ENCODE data around the gene TRIM7. TPM values are rescaled to one million over a fixed set of nuclear protein-coding genes. Genes with fewer than 3 reads are reported as not detected.
A peak's percentile ranks its signal among the peaks of the same experiment; 100 is the strongest.

Gene TRIM7
- total RNA-seq, 6 experiments from 2014 or later = 0.07 to 1.4 (median 0.26) TPM; not detected in 1

- peak; percentile 86 to 90 (median 88) for DNase-seq
- peak; percentile 66 to 83 (median 75) for ATAC-seq
- Histone ChIP-seq H3K27ac (peak within 1 kb of the TSS; percentile 73 to 93 (median 87)), H3K4me3 (peak within 1 kb of the TSS; percentile 82 to 94 (median 91)), H3K36me3 (peaks cover 11 to 34% (median 26%) of the 10 kb centered on the region in 4 donors), H3K9me3 (no peaks in the 10 kb centered on the region), H3K27me3 (no peaks in the 10 kb centered on the region), H3K4me1 (peaks cover 0 to 39% (median 13%) of the 10 kb centered on the region in 4 donors)
- intact Hi-C loops (cut with DNase I) = no loop called here
- no peak for TF ChIP-seq CTCF (IDR thresholded peaks at IDR 0.05)
- peak; percentile 68 for TF ChIP-seq POLR2A (IDR thresholded peaks at IDR 0.05)
- WGBS (ENCODE audit: insufficient coverage, low coverage, low lambda C conversion rate, missing lambda C conversion rate) = 0% methylated on average over 38 of the region's 50 CpGs
Observed at GRCh38 chr5:181243564-181244343, 38.8 kb upstream of the TRIM7 start, which contains the start of gene RACK1. Gene RACK1 (minus strand): TSS chr5:181243906. CDS start chr5:181243800, 106 bp downstream.

GRCh38 chr5:181243018-181243563 is 38.1 kb upstream of the TRIM7 start:
- peak overlapping the region; percentile 73 to 93 (median 87) for H3K27ac ChIP-seq
- intact Hi-C loops (cut with DNase I) = no loop called here
- TF ChIP-seq POLR2A (IDR thresholded peaks at IDR 0.05) = no peak
- TF ChIP-seq CTCF (IDR thresholded peaks at IDR 0.05) = no peak
- peaks cover 17 to 41% (median 33%) of the 10 kb centered on the region in 4 donors for H3K36me3 ChIP-seq
- ATAC-seq (peak in 3 of 4 donors; percentile 0 to 1 (median 0)), DNase-seq (no peak)
- peaks cover 0 to 35% (median 13%) of the 10 kb centered on the region in 4 donors for H3K4me1 ChIP-seq
- H3K4me3 ChIP-seq = peak overlapping the region; percentile 82 to 94 (median 91)
- H3K9me3 ChIP-seq = no peaks in the 10 kb centered on the region
- H3K27me3 ChIP-seq = no peaks in the 10 kb centered on the region
- WGBS (ENCODE audit: insufficient coverage, low coverage, low lambda C conversion rate, missing lambda C conversion rate) = 2% methylated on average over 13 of the region's 25 CpGs

- Histone ChIP-seq H3K27me3 (no peaks in the 10 kb centered on the region), H3K4me1 (peaks cover 0 to 30% (median 13%) of the 10 kb centered on the region in 4 donors), H3K9me3 (no peaks in the 10 kb centered on the region), H3K36me3 (peaks cover 26 to 51% (median 43%) of the 10 kb centered on the region in 4 donors), H3K4me3 (peak overlapping the region; percentile 82 to 94 (median 91)), H3K27ac (peak overlapping the region in 2 of 3 donors; percentile 73 to 87)
- intact Hi-C loops (cut with DNase I) = no loop called here
- TF ChIP-seq CTCF (IDR thresholded peaks at IDR 0.05) (no peak), POLR2A (IDR thresholded peaks at IDR 0.05) (no peak)
- WGBS (ENCODE audit: insufficient coverage, low coverage, low lambda C conversion rate, missing lambda C conversion rate) = 27% methylated on average over 6 of the region's 6 CpGs
- ATAC-seq (no peak), DNase-seq (no peak)
Observed at GRCh38 chr5:181242031-181242451, 37.0 kb upstream of the TRIM7 start.

- no peak for DNase-seq
- WGBS (ENCODE audit: insufficient coverage, low coverage, low lambda C conversion rate, missing lambda C conversion rate) = 33% methylated on average over 3 of the region's 6 CpGs
- Histone ChIP-seq H3K9me3 (no peaks in the 10 kb centered on the region), H3K4me1 (peaks cover 0 to 30% (median 13%) of the 10 kb centered on the region in 4 donors), H3K36me3 (peaks cover 32 to 57% (median 48%) of the 10 kb centered on the region in 4 donors), H3K27me3 (no peaks in the 10 kb centered on the region), H3K27ac (no peak overlapping the region), H3K4me3 (no peak overlapping the region)
- peak in 1 of 4 donors; percentile 6 for ATAC-seq
- no peak for TF ChIP-seq POLR2A (IDR thresholded peaks at IDR 0.05)
- TF ChIP-seq CTCF (IDR thresholded peaks at IDR 0.05) = no peak
- intact Hi-C loops (cut with DNase I) = no loop called here
Observed at GRCh38 chr5:181241393-181241975, 36.5 kb upstream of the TRIM7 start.
